ENCODE data around the gene KCNC4.

- no peak for TF ChIP-seq CTCF (IDR thresholded peaks at IDR 0.05)
- TF ChIP-seq POLR2AphosphoS5 (IDR thresholded peaks at IDR 0.05), result no peak
- no peak for TF ChIP-seq POLR2A (IDR thresholded peaks at IDR 0.05)
Observed at GRCh38 chr1:110248746-110249145, 38.6 kb downstream of the KCNC4 start.

Data from stomach (tissue), 4 donors.